ENCODE measurements around the gene TSPAN15.
"Not testable (repeated sequence)": the region's sequence is repeated elsewhere in the genome, so short reads cannot be mapped to it uniquely, and the experiment has no call there.

TSPAN15 gene

GRCh38 chr10:69479240-69480067 lies 28.2 kb downstream of the TSPAN15 start:
- no peak for TF ChIP-seq JUND (IDR thresholded peaks at IDR 0.05; ENCODE audit: low read depth)
- in situ Hi-C loops (cut with HindIII; ENCODE audit: low pct_unique_long_range_greater_than_20kb, low sequenced_read_pairs) = no loop called here
- no peak for DNase-seq (ENCODE audit: low read depth in 1 of 2, low spot score in 1 of 2)

GRCh38 chr10:69480068-69480412 lies 28.8 kb downstream of the TSPAN15 start:
- no peak for TF ChIP-seq JUND (IDR thresholded peaks at IDR 0.05; ENCODE audit: low read depth)
- DNase-seq (ENCODE audit: low read depth in 1 of 2, low spot score in 1 of 2) = no peak
- in situ Hi-C loops (cut with HindIII; ENCODE audit: low pct_unique_long_range_greater_than_20kb, low sequenced_read_pairs) = no loop called here

- in situ Hi-C loops (cut with HindIII; ENCODE audit: low pct_unique_long_range_greater_than_20kb, low sequenced_read_pairs) = no loop called here
- no peak for DNase-seq (ENCODE audit: low read depth in 1 of 2, low spot score in 1 of 2)
- no peak for TF ChIP-seq JUND (IDR thresholded peaks at IDR 0.05; ENCODE audit: low read depth)
Observed at GRCh38 chr10:69481305-69481704, 30.0 kb downstream of the TSPAN15 start.

GRCh38 chr10:69481811-69482524 lies 30.7 kb downstream of the TSPAN15 start:
- in situ Hi-C loops (cut with HindIII; ENCODE audit: low pct_unique_long_range_greater_than_20kb, low sequenced_read_pairs) = no loop called here
- no peak for TF ChIP-seq JUND (IDR thresholded peaks at IDR 0.05; ENCODE audit: low read depth)
- no peak for DNase-seq (ENCODE audit: low read depth in 1 of 2, low spot score in 1 of 2)

- no peak for TF ChIP-seq JUND (IDR thresholded peaks at IDR 0.05; ENCODE audit: low read depth)
- in situ Hi-C loops (cut with HindIII; ENCODE audit: low pct_unique_long_range_greater_than_20kb, low sequenced_read_pairs) = no loop called here
Observed at GRCh38 chr10:69483963-69484362, 32.7 kb downstream of the TSPAN15 start.

GRCh38 chr10:69484736-69485135 lies 33.5 kb downstream of the TSPAN15 start:
- in situ Hi-C loops (cut with HindIII; ENCODE audit: low pct_unique_long_range_greater_than_20kb, low sequenced_read_pairs) = no loop called here
- no peak for TF ChIP-seq JUND (IDR thresholded peaks at IDR 0.05; ENCODE audit: low read depth)
- no peak for DNase-seq (ENCODE audit: low read depth in 1 of 2, low spot score in 1 of 2)

More at GRCh38 chr10:69483963-69484362, 32.7 kb downstream of the TSPAN15 start:
- no peak for DNase-seq (ENCODE audit: low read depth in 1 of 2, low spot score in 1 of 2)

GRCh38 chr10:69486922-69487730 lies 35.9 kb downstream of the TSPAN15 start:
- no peak for DNase-seq (ENCODE audit: low read depth in 1 of 2, low spot score in 1 of 2)
- in situ Hi-C loops (cut with HindIII; ENCODE audit: low pct_unique_long_range_greater_than_20kb, low sequenced_read_pairs) = no loop called here
- no peak for TF ChIP-seq JUND (IDR thresholded peaks at IDR 0.05; ENCODE audit: low read depth)

GRCh38 chr10:69488149-69488844 lies 37.0 kb downstream of the TSPAN15 start:
- in situ Hi-C loops (cut with HindIII; ENCODE audit: low pct_unique_long_range_greater_than_20kb, low sequenced_read_pairs); DNase-seq (ENCODE audit: low read depth in 1 of 2, low spot score in 1 of 2): not testable (repeated sequence)

GRCh38 chr10:69488856-69489255 lies 37.6 kb downstream of the TSPAN15 start:
- DNase-seq (ENCODE audit: low read depth in 1 of 2, low spot score in 1 of 2); in situ Hi-C loops (cut with HindIII; ENCODE audit: low pct_unique_long_range_greater_than_20kb, low sequenced_read_pairs): not testable (repeated sequence)

GRCh38 chr10:69489506-69490090 lies 38.3 kb downstream of the TSPAN15 start:
- in situ Hi-C loops (cut with HindIII; ENCODE audit: low pct_unique_long_range_greater_than_20kb, low sequenced_read_pairs) = no loop called here
- no peak for DNase-seq (ENCODE audit: low read depth in 1 of 2, low spot score in 1 of 2)
- no peak for TF ChIP-seq JUND (IDR thresholded peaks at IDR 0.05; ENCODE audit: low read depth)

- no peak for TF ChIP-seq JUND (IDR thresholded peaks at IDR 0.05; ENCODE audit: low read depth)
- DNase-seq (ENCODE audit: low read depth in 1 of 2, low spot score in 1 of 2) = no peak
- in situ Hi-C loops (cut with HindIII; ENCODE audit: low pct_unique_long_range_greater_than_20kb, low sequenced_read_pairs) = no loop called here
Observed at GRCh38 chr10:69490876-69491275, 39.6 kb downstream of the TSPAN15 start.

GRCh38 chr10:69491611-69492010 lies 40.3 kb downstream of the TSPAN15 start:
- no peak for DNase-seq (ENCODE audit: low read depth in 1 of 2, low spot score in 1 of 2)

More at GRCh38 chr10:69491611-69492010, 40.3 kb downstream of the TSPAN15 start:
- no peak for TF ChIP-seq JUND (IDR thresholded peaks at IDR 0.05; ENCODE audit: low read depth)
- in situ Hi-C loops (cut with HindIII; ENCODE audit: low pct_unique_long_range_greater_than_20kb, low sequenced_read_pairs) = no loop called here

All from T47D (cell line).